ENCODE results near the gene GGA3.

GRCh38 chr17:75273977-75274708 lies 12.7 kb upstream of the GGA3 start:
- TF ChIP-seq POLR2AphosphoS5 (IDR thresholded peaks at IDR 0.05) = no peak
- no peak for TF ChIP-seq EP300 (IDR thresholded peaks at IDR 0.05)
- no peak for TF ChIP-seq CTCF (IDR thresholded peaks at IDR 0.05)

Measured in esophagus muscularis mucosa (tissue), 4 donors.